C4-2B (cell line): Measurements from ENCODE around the gene ADPRH.

Source experiments
- H3K27ac ChIP-seq: fragments of 450-650 bp; 2 replicates; pipeline ENCODE4 v1.5.1; 2017
- ZFX ChIP-seq: fragments of 450-650 bp; IDR thresholded peaks from 2 replicates; pipeline ENCODE4 v1.6.1; 2017
- TF ChIP-seq, protein P1 (sequence below): fragments of 450-650 bp; conservative IDR thresholded peaks from 2 replicates; pipeline ENCODE4 v1.5.1; 2017; ENCODE audit warnings: mild to moderate bottlenecking

The ADPRH gene

DNA sequence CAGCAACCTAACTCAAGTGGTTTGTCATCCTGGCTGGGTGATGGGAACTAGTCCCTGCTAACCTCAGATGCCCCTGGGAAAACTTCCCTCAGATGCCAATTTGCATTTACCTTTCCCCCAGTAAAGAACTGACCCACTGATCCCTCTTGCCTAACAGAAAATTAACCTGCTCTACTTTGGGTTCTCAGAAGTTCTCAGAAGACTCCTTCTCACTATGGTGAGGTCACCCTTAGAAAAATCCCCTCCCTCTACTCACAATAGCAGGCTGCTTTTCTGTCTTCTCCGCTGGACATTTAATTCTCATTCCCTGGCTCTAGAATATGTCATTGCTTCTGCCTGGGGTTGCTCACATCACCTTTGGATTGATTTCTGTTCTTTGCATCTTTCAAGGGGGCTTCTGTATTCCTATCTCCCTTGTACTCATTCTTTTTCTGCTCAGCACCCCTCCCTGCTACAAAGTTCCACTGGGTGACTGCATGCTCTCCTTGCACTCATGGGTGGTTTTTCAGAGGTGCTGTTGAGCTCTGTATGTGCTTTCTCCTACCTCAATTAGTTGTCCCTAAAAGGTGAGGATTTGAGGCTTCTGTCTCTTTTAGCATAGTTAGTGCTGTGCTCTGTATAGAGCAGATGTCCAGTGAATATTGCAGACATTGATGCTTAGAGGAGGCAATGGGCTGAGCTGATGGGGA lies 19.3 kb downstream of the ADPRH start:
- no peak for TF ChIP-seq ZFX
- TF ChIP-seq, protein P1, sequence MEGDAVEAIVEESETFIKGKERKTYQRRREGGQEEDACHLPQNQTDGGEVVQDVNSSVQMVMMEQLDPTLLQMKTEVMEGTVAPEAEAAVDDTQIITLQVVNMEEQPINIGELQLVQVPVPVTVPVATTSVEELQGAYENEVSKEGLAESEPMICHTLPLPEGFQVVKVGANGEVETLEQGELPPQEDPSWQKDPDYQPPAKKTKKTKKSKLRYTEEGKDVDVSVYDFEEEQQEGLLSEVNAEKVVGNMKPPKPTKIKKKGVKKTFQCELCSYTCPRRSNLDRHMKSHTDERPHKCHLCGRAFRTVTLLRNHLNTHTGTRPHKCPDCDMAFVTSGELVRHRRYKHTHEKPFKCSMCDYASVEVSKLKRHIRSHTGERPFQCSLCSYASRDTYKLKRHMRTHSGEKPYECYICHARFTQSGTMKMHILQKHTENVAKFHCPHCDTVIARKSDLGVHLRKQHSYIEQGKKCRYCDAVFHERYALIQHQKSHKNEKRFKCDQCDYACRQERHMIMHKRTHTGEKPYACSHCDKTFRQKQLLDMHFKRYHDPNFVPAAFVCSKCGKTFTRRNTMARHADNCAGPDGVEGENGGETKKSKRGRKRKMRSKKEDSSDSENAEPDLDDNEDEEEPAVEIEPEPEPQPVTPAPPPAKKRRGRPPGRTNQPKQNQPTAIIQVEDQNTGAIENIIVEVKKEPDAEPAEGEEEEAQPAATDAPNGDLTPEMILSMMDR: no peak

GRCh38 chr3:119599558-119600174 lies 20.4 kb downstream of the ADPRH start:
- no peak overlapping the region for H3K27ac ChIP-seq
- TF ChIP-seq ZFX: no peak
- TF ChIP-seq, protein P1: no peak

More for the DNA sequence above, 19.3 kb downstream of the ADPRH start:
- no peak overlapping the region for H3K27ac ChIP-seq

DNA sequence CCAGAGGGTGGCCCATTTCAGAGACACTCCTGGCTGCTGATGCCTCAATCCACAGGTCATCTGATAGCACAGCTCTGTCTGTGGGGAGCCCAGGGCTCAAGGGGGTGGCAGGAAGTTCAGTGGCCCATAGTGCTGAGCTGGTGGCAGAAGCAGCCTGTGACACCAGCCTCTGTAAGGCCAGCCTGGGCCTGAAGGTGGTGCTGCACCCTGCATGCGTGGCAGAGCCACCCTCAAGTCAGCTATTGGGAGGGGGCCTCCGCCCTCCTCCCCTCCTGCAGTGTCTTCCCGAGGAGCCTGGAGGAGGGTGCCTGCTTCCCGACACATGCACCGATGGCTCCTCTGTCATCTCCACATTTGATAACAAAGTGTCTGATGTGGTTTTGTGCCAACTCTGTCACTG lies 21.4 kb downstream of the ADPRH start:
- H3K27ac ChIP-seq: peak overlapping the region; percentile 1; the same call in 1 of the 2 replicates
- no peak for TF ChIP-seq ZFX
- TF ChIP-seq, protein P1: no peak

- TF ChIP-seq, protein P1: no peak
- no peak for TF ChIP-seq ZFX
- peak overlapping the region; percentile 1; the same call in 1 of the 2 replicates for H3K27ac ChIP-seq
Observed at GRCh38 chr3:119601154-119601553, 21.9 kb downstream of the ADPRH start.

DNA sequence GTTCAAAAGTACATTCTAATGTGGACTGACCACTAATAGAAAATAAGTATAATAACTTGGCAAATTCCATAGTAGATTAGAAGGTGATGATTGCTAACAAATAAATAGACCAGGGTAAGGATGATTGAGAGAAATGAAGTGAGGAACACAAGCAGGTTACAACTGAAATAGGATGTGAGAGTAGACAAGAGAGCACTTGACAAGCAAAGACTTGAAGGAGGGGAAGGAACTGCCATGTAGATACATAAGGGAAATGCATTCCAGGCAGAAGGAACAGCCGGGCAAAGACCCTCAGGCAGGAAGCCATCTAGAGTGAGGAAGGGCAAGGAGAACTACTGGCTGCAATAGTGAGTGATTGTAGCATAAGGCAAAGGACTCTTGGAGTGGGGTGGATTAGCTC lies 23.4 kb downstream of the ADPRH start:
- peak overlapping the region; percentile 77; the same call in 1 of the 2 replicates for H3K27ac ChIP-seq
- no peak for TF ChIP-seq ZFX
- TF ChIP-seq, protein P1: no peak

GRCh38 chr3:119604878-119605277 lies 25.6 kb downstream of the ADPRH start:
- TF ChIP-seq ZFX: no peak
- TF ChIP-seq, protein P1: no peak
- H3K27ac ChIP-seq: no peak overlapping the region

DNA sequence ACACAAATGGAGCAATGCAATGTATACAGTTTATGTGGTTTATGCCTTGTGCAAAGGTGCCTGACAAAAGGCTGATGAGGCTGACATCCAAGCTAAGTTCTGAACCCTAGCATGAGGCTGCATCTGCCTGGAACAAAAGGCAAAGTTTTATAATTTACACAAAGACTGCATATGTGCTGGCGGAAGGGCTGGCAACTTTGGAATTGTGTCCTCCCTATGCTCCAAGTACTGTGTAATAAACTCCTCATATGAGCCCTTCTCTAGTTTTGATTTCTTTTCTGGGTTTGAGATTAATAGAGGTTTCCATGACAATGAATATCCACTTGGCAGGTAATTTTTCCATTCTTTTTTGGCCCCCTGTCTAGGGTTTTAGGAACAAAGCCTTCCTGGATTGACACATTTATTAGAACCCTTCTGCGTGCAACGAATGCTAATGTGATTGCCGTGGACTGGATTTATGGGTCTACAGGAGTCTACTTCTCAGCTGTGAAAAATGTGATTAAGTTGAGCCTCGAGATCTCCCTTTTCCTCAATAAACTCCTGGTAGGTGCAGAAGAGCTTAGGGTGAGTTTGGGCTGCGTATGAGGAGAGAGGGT lies 29.2 kb downstream of the ADPRH start:
- TF ChIP-seq, protein P1: no peak
- no peak for TF ChIP-seq ZFX
- no peak overlapping the region for H3K27ac ChIP-seq
